ENCODE data around the gene C1orf174.

C1orf174 gene

DNA sequence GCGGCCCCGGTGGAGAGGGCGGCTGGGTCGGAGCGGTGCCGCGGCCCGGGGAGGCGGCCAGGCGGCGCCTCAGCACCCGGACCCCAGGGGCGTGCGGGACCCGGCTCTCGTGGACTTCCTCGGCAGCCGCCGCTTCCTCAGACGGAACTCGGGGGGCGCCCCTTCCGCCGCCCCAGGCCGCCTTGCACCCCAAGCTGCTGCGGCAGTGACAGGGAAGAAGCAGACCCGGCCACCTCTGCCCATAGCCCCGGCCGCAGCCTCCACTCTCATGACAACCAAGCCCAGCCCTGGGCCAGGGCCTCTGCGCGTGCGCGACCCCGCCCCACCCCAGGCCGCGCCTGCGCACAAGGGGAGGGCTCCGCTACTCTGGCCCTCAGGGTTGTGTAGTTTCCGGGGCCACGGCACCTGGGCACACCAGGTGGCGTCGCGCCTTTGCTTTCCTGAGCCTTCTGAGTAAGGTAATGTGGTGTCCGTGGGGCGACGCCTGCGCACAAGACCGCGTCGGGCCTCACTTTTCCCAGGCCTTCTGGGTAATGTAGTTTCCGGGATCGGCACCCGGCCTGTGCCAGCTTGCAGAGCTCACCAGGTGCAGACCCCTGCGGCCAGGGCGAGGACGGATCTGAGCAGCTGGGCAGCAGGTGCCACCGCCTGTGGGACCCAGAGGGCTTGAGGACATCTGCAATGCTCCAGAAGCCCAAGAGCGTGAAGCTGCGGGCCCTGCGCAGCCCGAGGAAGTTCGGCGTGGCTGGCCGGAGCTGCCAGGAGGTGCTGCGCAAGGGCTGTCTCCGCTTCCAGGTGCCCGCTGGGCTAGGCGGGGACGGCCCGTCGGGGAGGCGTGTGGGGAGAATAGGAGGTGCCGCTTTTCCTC lies 42.9 kb downstream of the C1orf174 start, which contains the start of the genes CEP104 and DFFB:
CEP104 (minus strand) TSS at position 289 of the 868 bp plus-strand sequence. CDS start 4,804 bp downstream, outside the sequence.
DFFB (plus strand) TSS at position 554 of the 868 bp plus-strand sequence; CDS start at position 682, 128 bp downstream.
- TF ChIP-seq ZNF70 (CRISPR knock-in tag; IDR thresholded peaks at IDR 0.05) = no peak
- TF ChIP-seq GLIS3 (CRISPR knock-in tag; IDR thresholded peaks at IDR 0.05) = no peak
- TF ChIP-seq ISL1 (CRISPR knock-in tag; IDR thresholded peaks at IDR 0.05) = no peak
- TF ChIP-seq BACH2 (CRISPR knock-in tag; IDR thresholded peaks at IDR 0.05; ENCODE audit: borderline replicate concordance) = no peak
- TF ChIP-seq TCF4 (CRISPR knock-in tag; IDR thresholded peaks at IDR 0.05; ENCODE audit: borderline replicate concordance) = no peak; the same call in 1 of the 2 replicates
- no peak for TF ChIP-seq CREB5 (CRISPR knock-in tag; IDR thresholded peaks at IDR 0.05; ENCODE audit: low read depth)
- TF ChIP-seq ZNF8 (CRISPR knock-in tag; IDR thresholded peaks at IDR 0.05) = no peak
- TF ChIP-seq ESRRG (CRISPR knock-in tag; IDR thresholded peaks at IDR 0.05) = no peak
- peak; percentile 94 for ATAC-seq

- TF ChIP-seq PPARA (CRISPR knock-in tag; IDR thresholded peaks at IDR 0.05; ENCODE audit: borderline replicate concordance) = no peak
- TF ChIP-seq CREB5 (CRISPR knock-in tag; IDR thresholded peaks at IDR 0.05; ENCODE audit: low read depth) = no peak
- TF ChIP-seq ZNF70 (CRISPR knock-in tag; IDR thresholded peaks at IDR 0.05) = no peak
- ATAC-seq = no peak
Measured at GRCh38 chr1:3852711-3853485, 47.2 kb downstream of the C1orf174 start.

- no peak for ATAC-seq
- TF ChIP-seq POU6F1 (CRISPR knock-in tag; IDR thresholded peaks at IDR 0.05; ENCODE audit: borderline replicate concordance, low read depth) (no peak), TCF4 (CRISPR knock-in tag; IDR thresholded peaks at IDR 0.05; ENCODE audit: borderline replicate concordance) (no peak)
Measured at GRCh38 chr1:3852091-3852490, 48.0 kb downstream of the C1orf174 start.

GRCh38 chr1:3851292-3851691 lies 48.8 kb downstream of the C1orf174 start:
- no peak for TF ChIP-seq ARNTL (CRISPR knock-in tag; IDR thresholded peaks at IDR 0.05; ENCODE audit: borderline replicate concordance, low read depth)
- TF ChIP-seq CREB5 (CRISPR knock-in tag; IDR thresholded peaks at IDR 0.05; ENCODE audit: low read depth) = no peak
- ATAC-seq = no peak

- no peak for ATAC-seq
- TF ChIP-seq ZC3H10 (CRISPR knock-in tag; IDR thresholded peaks at IDR 0.05) (no peak), BACH2 (CRISPR knock-in tag; IDR thresholded peaks at IDR 0.05; ENCODE audit: borderline replicate concordance) (no peak), CSDC2 (CRISPR knock-in tag; IDR thresholded peaks at IDR 0.05) (no peak), ZFP3 (CRISPR knock-in tag; IDR thresholded peaks at IDR 0.05) (no peak), OSR1 (CRISPR knock-in tag; IDR thresholded peaks at IDR 0.05) (no peak), ZNF8 (CRISPR knock-in tag; IDR thresholded peaks at IDR 0.05) (no peak), SNAI2 (CRISPR knock-in tag; IDR thresholded peaks at IDR 0.05) (no peak), ZNF565 (CRISPR knock-in tag; conservative IDR thresholded peaks at IDR 0.05; ENCODE audit: low read depth) (no peak), ZFP30 (CRISPR knock-in tag; IDR thresholded peaks at IDR 0.05) (no peak), TOX (CRISPR knock-in tag; IDR thresholded peaks at IDR 0.05; ENCODE audit: borderline replicate concordance) (no peak), CREB5 (CRISPR knock-in tag; IDR thresholded peaks at IDR 0.05; ENCODE audit: low read depth) (no peak), PPARA (CRISPR knock-in tag; IDR thresholded peaks at IDR 0.05; ENCODE audit: borderline replicate concordance) (no peak), RARB (CRISPR knock-in tag; IDR thresholded peaks at IDR 0.05) (no peak), PATZ1 (CRISPR knock-in tag; IDR thresholded peaks at IDR 0.05; ENCODE audit: borderline replicate concordance) (no peak), ESRRG (CRISPR knock-in tag; IDR thresholded peaks at IDR 0.05) (no peak), ZNF70 (CRISPR knock-in tag; IDR thresholded peaks at IDR 0.05) (no peak), ISL1 (CRISPR knock-in tag; IDR thresholded peaks at IDR 0.05) (no peak), TCF4 (CRISPR knock-in tag; IDR thresholded peaks at IDR 0.05; ENCODE audit: borderline replicate concordance) (no peak)
Measured at GRCh38 chr1:3850857-3851256, 49.2 kb downstream of the C1orf174 start.
